Activated T-cell treated with anti-CD3 and anti-CD28 coated beads, Interleukin-2, amount 50 U/mL, for 24 hours (primary cell): ENCODE measurements around the gene C8G.

Experiments
- DNase-seq: peaks from one replicate; pipeline ENCODE4 v3.0.0-alpha.2; 2020
- H3K27ac Mint-ChIP-seq: 2 replicates; pipeline ENCODE4 v1.8.0; 2020; ENCODE audit warnings: mild to moderate bottlenecking, mixed read lengths
- H3K27me3 Mint-ChIP-seq: 2 replicates; pipeline ENCODE4 v1.8.0; 2020; ENCODE audit warnings: mixed read lengths
- H3K36me3 Mint-ChIP-seq: 2 replicates; pipeline ENCODE4 v1.8.0; 2020; ENCODE audit warnings: low read depth, mixed read lengths
- H3K4me1 Mint-ChIP-seq: 2 replicates; pipeline ENCODE4 v1.8.0; 2020; ENCODE audit warnings: low read depth, mixed read lengths
- H3K4me3 Mint-ChIP-seq: 2 replicates; pipeline ENCODE4 v1.8.0; 2020; ENCODE audit warnings: mild to moderate bottlenecking, moderate library complexity, mixed read lengths
- H3K9me3 Mint-ChIP-seq: 2 replicates; pipeline ENCODE4 v1.8.0; 2020; ENCODE audit warnings: mixed read lengths

The C8G gene

DNA sequence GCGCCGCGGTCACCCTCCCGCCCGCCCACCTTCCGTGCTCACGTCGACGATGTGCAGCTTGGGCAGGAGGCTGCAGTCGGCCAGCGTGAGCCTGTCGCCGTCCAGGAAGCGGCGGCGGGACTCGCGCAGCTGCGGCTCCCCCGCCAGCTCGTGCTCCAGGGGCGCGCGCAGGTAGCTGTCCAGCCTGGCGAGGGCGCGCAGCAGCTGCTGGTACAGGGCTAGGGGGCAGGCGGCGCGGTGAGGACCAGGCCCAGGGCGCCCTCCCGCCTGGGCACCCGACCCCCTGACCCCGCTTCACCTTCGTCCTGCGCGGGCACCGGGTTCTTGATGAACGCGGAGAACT lies 49.8 kb downstream of the C8G start:
- Mint-ChIP-seq H3K27me3 (peaks cover 9% of the 10 kb centered on the region), H3K36me3 (peaks cover 19% of the 10 kb centered on the region), H3K4me3 (no peak overlapping the region), H3K4me1 (peaks cover 46% of the 10 kb centered on the region), H3K27ac (no peak overlapping the region), H3K9me3 (no peaks in the 10 kb centered on the region)
- no peak for DNase-seq

GRCh38 chr9:136995362-136995761 lies 50.3 kb downstream of the C8G start:
- Mint-ChIP-seq H3K4me3 (no peak overlapping the region), H3K36me3 (peaks cover 19% of the 10 kb centered on the region), H3K4me1 (peaks cover 51% of the 10 kb centered on the region), H3K27me3 (peaks cover 9% of the 10 kb centered on the region), H3K27ac (no peak overlapping the region), H3K9me3 (no peaks in the 10 kb centered on the region)
- no peak for DNase-seq

DNA sequence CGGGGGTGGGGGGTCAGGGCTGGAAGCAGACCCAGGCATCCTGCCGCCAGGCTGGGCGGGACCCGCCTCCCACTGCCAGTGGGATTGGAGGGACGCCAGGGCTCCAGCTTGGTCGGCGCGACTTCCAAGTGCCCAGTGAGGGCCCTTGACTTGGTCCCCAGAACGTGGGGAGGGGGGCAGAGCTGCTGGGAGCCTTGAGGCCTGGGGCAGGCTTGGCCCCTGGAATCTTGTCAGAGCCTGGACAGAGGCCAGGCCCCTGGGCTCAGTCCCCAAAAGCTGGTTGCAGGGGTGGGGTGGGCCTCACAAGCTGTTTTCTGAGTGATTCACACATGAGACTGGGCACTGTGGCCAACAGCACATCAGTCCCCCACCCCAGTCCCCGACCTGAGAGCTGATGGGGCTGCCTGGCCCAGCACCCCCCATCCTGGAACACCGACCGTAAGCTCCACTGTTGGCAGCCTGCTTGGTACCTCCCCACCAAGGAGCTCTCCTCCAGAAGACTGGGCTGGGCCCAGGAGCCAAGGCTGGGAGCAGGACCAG lies 50.8 kb downstream of the C8G start:
- Mint-ChIP-seq H3K36me3 (peaks cover 19% of the 10 kb centered on the region), H3K9me3 (no peaks in the 10 kb centered on the region), H3K27ac (no peak overlapping the region), H3K4me1 (peaks cover 55% of the 10 kb centered on the region), H3K27me3 (peaks cover 9% of the 10 kb centered on the region), H3K4me3 (no peak overlapping the region)
- no peak for DNase-seq
